ENCODE measurements around the gene TRIM13. TPM values are rescaled to one million over a fixed set of nuclear protein-coding genes. Genes with fewer than 3 reads are reported as not detected.
A peak's percentile ranks its signal among the peaks of the same experiment; 100 is the strongest.
"Not testable (repeated sequence)": the region's sequence is repeated elsewhere in the genome, so short reads cannot be mapped to it uniquely, and the experiment has no call there.

The TRIM13 gene, protein sequence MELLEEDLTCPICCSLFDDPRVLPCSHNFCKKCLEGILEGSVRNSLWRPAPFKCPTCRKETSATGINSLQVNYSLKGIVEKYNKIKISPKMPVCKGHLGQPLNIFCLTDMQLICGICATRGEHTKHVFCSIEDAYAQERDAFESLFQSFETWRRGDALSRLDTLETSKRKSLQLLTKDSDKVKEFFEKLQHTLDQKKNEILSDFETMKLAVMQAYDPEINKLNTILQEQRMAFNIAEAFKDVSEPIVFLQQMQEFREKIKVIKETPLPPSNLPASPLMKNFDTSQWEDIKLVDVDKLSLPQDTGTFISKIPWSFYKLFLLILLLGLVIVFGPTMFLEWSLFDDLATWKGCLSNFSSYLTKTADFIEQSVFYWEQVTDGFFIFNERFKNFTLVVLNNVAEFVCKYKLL
- total RNA-seq = 10 to 100 TPM in 1 of 2 donors, 1 to 10 TPM in 1; 4.6 to 11.2 TPM

DNA sequence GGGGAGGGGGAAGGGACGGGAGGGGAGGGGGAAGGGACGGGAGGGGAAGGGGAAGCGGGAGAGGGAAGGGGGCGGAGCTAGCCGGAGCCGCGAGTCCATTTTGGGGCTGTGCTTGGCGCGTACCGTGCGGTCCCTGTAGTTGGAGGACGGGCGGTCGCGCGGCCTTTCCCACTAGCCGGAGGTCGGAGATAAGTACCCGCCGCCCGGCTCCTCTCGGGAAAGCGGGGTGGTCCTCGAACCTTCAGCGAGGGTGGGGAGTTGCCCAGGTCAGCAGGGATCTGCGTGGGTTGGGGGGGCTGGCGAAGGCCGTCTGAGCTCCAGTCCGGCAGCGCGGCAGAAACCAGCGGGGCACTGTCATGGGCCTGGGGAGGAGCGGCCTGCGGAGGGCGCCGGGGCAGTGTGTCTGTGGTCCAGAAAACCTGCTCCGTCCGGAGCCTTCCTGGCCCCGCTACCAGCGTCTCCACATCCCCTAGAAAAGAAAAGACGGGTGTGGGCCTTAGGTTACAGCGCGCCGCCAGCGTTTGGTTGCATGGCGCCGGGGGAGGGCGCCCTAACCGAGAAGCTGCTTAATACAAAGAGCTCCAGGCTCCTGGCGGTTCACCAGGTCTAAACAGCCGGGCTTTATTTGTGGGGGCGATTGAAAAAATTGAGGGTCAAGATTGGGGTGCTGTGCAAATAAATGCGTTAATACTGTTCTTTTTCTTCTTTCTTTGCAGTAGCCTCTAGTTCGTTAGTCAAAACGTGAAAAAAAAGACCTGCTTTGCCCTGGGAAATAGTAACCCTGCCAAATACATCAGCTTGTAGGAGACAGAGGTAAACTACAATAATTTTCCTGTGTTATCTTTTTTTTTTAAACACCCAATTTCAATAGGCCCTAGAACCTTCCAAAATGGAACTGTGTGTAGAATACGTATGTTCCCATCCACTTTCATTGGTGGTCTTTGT lies at the start of gene TRIM13:
Gene TRIM13 (plus strand): TSS at position 92 of the 945 bp plus-strand sequence. CDS start 14,899 bp downstream, outside the sequence.
- WGBS, 2 donors = 1% methylated on average over 17 to 51 of the region's 56 CpGs
- peaks cover 39% of the 10 kb centered on the region for H3K4me1 ChIP-seq
- no peaks in the 10 kb centered on the region for H3K27me3 ChIP-seq
- H3K9me3 ChIP-seq = no peaks in the 10 kb centered on the region
- H3K27ac ChIP-seq = peak within 1 kb of the TSS; percentile 97 to 100 (median 100)
- TF ChIP-seq, protein P1, sequence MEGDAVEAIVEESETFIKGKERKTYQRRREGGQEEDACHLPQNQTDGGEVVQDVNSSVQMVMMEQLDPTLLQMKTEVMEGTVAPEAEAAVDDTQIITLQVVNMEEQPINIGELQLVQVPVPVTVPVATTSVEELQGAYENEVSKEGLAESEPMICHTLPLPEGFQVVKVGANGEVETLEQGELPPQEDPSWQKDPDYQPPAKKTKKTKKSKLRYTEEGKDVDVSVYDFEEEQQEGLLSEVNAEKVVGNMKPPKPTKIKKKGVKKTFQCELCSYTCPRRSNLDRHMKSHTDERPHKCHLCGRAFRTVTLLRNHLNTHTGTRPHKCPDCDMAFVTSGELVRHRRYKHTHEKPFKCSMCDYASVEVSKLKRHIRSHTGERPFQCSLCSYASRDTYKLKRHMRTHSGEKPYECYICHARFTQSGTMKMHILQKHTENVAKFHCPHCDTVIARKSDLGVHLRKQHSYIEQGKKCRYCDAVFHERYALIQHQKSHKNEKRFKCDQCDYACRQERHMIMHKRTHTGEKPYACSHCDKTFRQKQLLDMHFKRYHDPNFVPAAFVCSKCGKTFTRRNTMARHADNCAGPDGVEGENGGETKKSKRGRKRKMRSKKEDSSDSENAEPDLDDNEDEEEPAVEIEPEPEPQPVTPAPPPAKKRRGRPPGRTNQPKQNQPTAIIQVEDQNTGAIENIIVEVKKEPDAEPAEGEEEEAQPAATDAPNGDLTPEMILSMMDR (IDR thresholded peaks at IDR 0.05) = peak; percentile 33 to 82 (median 69)
- peak; percentile 30 to 86 (median 79) for TF ChIP-seq POLR2A (IDR thresholded peaks at IDR 0.05)
- ATAC-seq (peak; percentile 82), DNase-seq (peak; percentile 88 to 94 (median 90))
- intact Hi-C loops (cut with DNase I) = no loop called here
- no peaks in the 10 kb centered on the region for H3K36me3 ChIP-seq (replicated peaks in 1 of 2; ENCODE audit: insufficient read depth in 1 of 2, low read depth in 2 of 2)
- peak within 1 kb of the TSS; percentile 76 to 96 for H3K4me3 ChIP-seq

GRCh38 chr13:49948777-49949270 lies 48.0 kb upstream of the TRIM13 start:
- H3K4me3 ChIP-seq; H3K27ac ChIP-seq; H3K9me3 ChIP-seq; H3K36me3 ChIP-seq (replicated peaks in 1 of 2; ENCODE audit: insufficient read depth in 1 of 2, low read depth in 2 of 2); H3K27me3 ChIP-seq; intact Hi-C loops (cut with DNase I); DNase-seq; ATAC-seq; H3K4me1 ChIP-seq: not testable (repeated sequence)
- 80 to 85% methylated on average over 6 of the region's 6 CpGs for WGBS, 2 donors

DNA sequence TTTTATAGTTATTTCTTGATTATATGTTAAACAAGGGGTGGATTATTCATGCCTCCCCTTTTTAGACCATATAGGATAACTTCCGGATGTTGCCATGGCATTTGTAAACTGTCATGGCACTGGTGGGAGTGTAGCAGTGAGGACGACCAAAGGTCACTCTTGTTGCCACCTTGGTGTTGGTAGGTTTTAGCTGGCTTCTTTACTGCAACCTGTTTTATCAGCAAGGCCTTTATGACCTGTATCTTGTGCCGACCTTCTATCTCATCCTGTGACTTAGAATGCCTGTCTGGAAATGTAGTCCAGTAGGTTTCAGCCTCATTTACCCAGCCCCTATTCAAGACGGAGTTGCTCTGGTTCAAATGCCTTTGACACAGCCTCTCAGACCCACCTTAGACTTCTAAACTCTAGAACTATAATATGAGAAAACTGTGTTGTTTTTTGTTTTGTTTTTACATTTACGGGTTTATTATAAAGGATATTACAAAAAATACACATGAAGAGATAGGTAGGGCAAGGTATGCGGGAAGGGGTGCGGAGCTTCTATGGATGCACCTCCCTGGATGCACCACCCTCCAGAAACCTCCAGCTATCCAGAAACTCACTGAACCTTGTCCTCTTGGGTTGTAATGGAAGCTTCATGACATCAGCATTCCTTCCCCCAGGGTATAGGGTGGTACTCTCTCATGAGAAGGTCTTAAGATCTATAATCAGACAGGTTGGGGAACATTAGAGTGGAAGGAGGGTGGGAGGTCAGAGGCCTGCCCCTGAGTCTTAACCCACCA lies 44.9 kb upstream of the TRIM13 start:
- Histone ChIP-seq H3K4me3 (no peak overlapping the region), H3K27ac (no peak overlapping the region), H3K4me1 (no peaks in the 10 kb centered on the region), H3K27me3 (no peaks in the 10 kb centered on the region), H3K36me3 (replicated peaks in 1 of 2; ENCODE audit: insufficient read depth in 1 of 2, low read depth in 2 of 2) (no peaks in the 10 kb centered on the region), H3K9me3 (no peaks in the 10 kb centered on the region)
- DNase-seq (no peak), ATAC-seq (no peak)
- WGBS, 2 donors = 75 to 76% methylated on average over 7 of the region's 7 CpGs
- intact Hi-C loops (cut with DNase I) = no loop called here
- TF ChIP-seq POLR2A (IDR thresholded peaks at IDR 0.05) = no peak
- TF ChIP-seq, protein P1 (IDR thresholded peaks at IDR 0.05) = no peak

GRCh38 chr13:49953560-49953959 lies 43.3 kb upstream of the TRIM13 start:
- Histone ChIP-seq H3K9me3 (no peaks in the 10 kb centered on the region), H3K4me3 (no peak overlapping the region), H3K27me3 (no peaks in the 10 kb centered on the region), H3K27ac (no peak overlapping the region), H3K4me1 (no peaks in the 10 kb centered on the region), H3K36me3 (replicated peaks in 1 of 2; ENCODE audit: insufficient read depth in 1 of 2, low read depth in 2 of 2) (no peaks in the 10 kb centered on the region)
- no peak for ATAC-seq
- WGBS, 2 donors = 91 to 100% methylated on average over 1 of the region's 1 CpG
- intact Hi-C loops (cut with DNase I) = no loop called here
- TF ChIP-seq POLR2A (IDR thresholded peaks at IDR 0.05) = no peak
- TF ChIP-seq, protein P1 (IDR thresholded peaks at IDR 0.05) = no peak
- DNase-seq = no peak
